GM12878 (cell line): ENCODE measurements around the gene CRY1. TPM values are rescaled to one million over a fixed set of nuclear protein-coding genes. Genes with fewer than 3 reads are reported as not detected.

Experiments used
- HCFC1 ChIP-seq: fragments of 150-350 bp; IDR thresholded peaks from 2 replicates; pipeline ENCODE4 v1.6.1; 2014; ENCODE audit warnings: low read length
- NR2F1 ChIP-seq: fragments of 450-650 bp; conservative IDR thresholded peaks from 2 replicates; pipeline ENCODE4 v1.6.1; 2017; ENCODE audit warnings: mild to moderate bottlenecking
- PBX3 ChIP-seq: IDR thresholded peaks from 2 replicates; pipeline ENCODE4 v1.6.1; 2011; ENCODE audit warnings: mild to moderate bottlenecking, low read depth, low read length, moderate library complexity; ENCODE audit not compliant: insufficient replicate concordance
- PKNOX1 ChIP-seq: fragments of 450-650 bp; IDR thresholded peaks from 2 replicates; pipeline ENCODE4 v1.6.1; 2016; ENCODE audit warnings: mild to moderate bottlenecking
- RAD21 ChIP-seq: IDR thresholded peaks from 2 replicates; pipeline ENCODE4 v1.6.1; 2011; ENCODE audit warnings: mild to moderate bottlenecking, low read depth, low read length, moderate library complexity; ENCODE audit not compliant: insufficient read depth
- RAD51 ChIP-seq: fragments of 450-650 bp; IDR thresholded peaks from 2 replicates; pipeline ENCODE4 v1.6.1; 2016; ENCODE audit warnings: moderate library complexity, mild to moderate bottlenecking, inconsistent platforms
- RCOR1 ChIP-seq: conservative IDR thresholded peaks from 2 replicates; pipeline ENCODE4 v1.6.1; 2012; ENCODE audit warnings: low read depth, low read length, improper control_type of control experiment
- RELB ChIP-seq: fragments of 450-650 bp; IDR thresholded peaks from 2 replicates; pipeline ENCODE4 v1.6.1; 2017; ENCODE audit warnings: low read depth, mild to moderate bottlenecking, moderate library complexity
- SKIL ChIP-seq: fragments of 450-650 bp; IDR thresholded peaks from 2 replicates; pipeline ENCODE4 v1.6.1; 2017; ENCODE audit warnings: mild to moderate bottlenecking, low read depth, inconsistent platforms; ENCODE audit not compliant: poor library complexity, severe bottlenecking
- SMAD1 ChIP-seq: fragments of 450-650 bp; IDR thresholded peaks from 2 replicates; pipeline ENCODE4 v1.6.1; 2018; ENCODE audit warnings: mild to moderate bottlenecking, low read depth; ENCODE audit not compliant: partially characterized antibody
- SMC3 ChIP-seq: IDR thresholded peaks from 2 replicates; pipeline ENCODE4 v1.6.1; 2011; ENCODE audit warnings: low read length, improper control_type of control experiment, borderline replicate concordance
- SPI1 ChIP-seq: IDR thresholded peaks from 2 replicates; pipeline ENCODE4 v1.6.1; 2011; ENCODE audit warnings: low read depth, mild to moderate bottlenecking, low read length, moderate library complexity, borderline replicate concordance; ENCODE audit not compliant: insufficient read depth
- TARDBP ChIP-seq: IDR thresholded peaks from 2 replicates; pipeline ENCODE4 v1.6.1; 2016; ENCODE audit warnings: borderline replicate concordance
- ZBTB40 ChIP-seq: fragments of 450-650 bp; IDR thresholded peaks from 2 replicates; pipeline ENCODE4 v1.6.1; 2016; ENCODE audit warnings: mild to moderate bottlenecking, moderate library complexity, borderline replicate concordance
- ZNF217 ChIP-seq: fragments of 450-650 bp; IDR thresholded peaks from 2 replicates; pipeline ENCODE4 v1.6.1; 2017; ENCODE audit warnings: antibody characterized with exemption, mild to moderate bottlenecking
- ZSCAN29 ChIP-seq: fragments of 450-650 bp; IDR thresholded peaks from 2 replicates; pipeline ENCODE4 v1.6.1; 2017; ENCODE audit warnings: mild to moderate bottlenecking, moderate library complexity
- ZZZ3 ChIP-seq: IDR thresholded peaks from 2 replicates; pipeline ENCODE4 v1.6.1; 2011; ENCODE audit warnings: low read depth; ENCODE audit not compliant: control insufficient read depth, insufficient read length
- polyA plus RNA-seq, 11 experiments: library from polyadenylated mRNA; depleted of rRNA in 4 of 11; unstranded in 6 of 11; stranded (reverse) in 5 of 11; fragments of >200 nt; fragmentation: Nextera tagmentation in 4 of 11; fragmentation: Illumina TruSeq in 1 of 11; extraction: Ambion mirVana in 4 of 11; extraction: Trizol in 1 of 11; gene quantifications; 1 replicate in 1 of 11; 2 replicates in 10 of 11; pipeline versions ENCODE4 v1.2.1 to v1.2.3, GENCODE V29; 2011 to 2016; ENCODE audit warnings: inconsistent platforms in 2 of 11, missing spikeins in 2 of 11, low read depth in 1 of 11
- total RNA-seq, 4 experiments: library from RNA; depleted of rRNA in 3 of 4; stranded (reverse); fragments of >200 nt in 3 of 4; fragmentation: Illumina TruSeq in 1 of 4; extraction: Trizol in 1 of 4; gene quantifications; 2 replicates each; pipeline versions ENCODE4 v1.2.1 to v1.2.3, GENCODE V29; 2013 to 2021

CRY1 gene
- total and polyA plus RNA-seq, 10 of the 15 experiments (the other 5 are each of a cell fraction or from before 2014, with no cell fraction given) = 1.6 to 10.9 (median 5.4) TPM

GRCh38 chr12:106986625-106987389, 106.5 kb downstream of the CRY1 start, which contains the start of gene MTERF2 (continued):
- TF ChIP-seq ZBTB40 = peak; percentile 92
- peak; percentile 82 for TF ChIP-seq PKNOX1
- TF ChIP-seq ZNF217 = no peak
- TF ChIP-seq NR2F1 = no peak
- TF ChIP-seq SMC3 = no peak
- TF ChIP-seq ZSCAN29 = no peak
- TF ChIP-seq SPI1 = no peak
- TF ChIP-seq RAD21 = no peak
- no peak for TF ChIP-seq SKIL
- no peak for TF ChIP-seq TARDBP
- no peak for TF ChIP-seq SMAD1
- peak; percentile 47 for TF ChIP-seq PBX3
- peak; percentile 55; the same call in 1 of the 2 replicates for TF ChIP-seq RELB
- TF ChIP-seq HCFC1 = no peak
- peak; percentile 30; the same call in 1 of the 2 replicates for TF ChIP-seq RAD51
- TF ChIP-seq RCOR1 = no peak
- TF ChIP-seq ZZZ3 = no peak
